Osteocyte (in vitro differentiated cells): Measurements from ENCODE around the gene PACS2. TPM values are rescaled to one million over a fixed set of nuclear protein-coding genes. Genes with fewer than 3 reads are reported as not detected.

ENCODE experiments used
- DNase-seq: peaks from one replicate; pipeline ENCODE4 v3.0.0; 2021; ENCODE audit warnings: mixed read lengths; ENCODE audit not compliant: unreplicated experiment; ENCODE audit errors: extremely low spot score
- H3K27ac Mint-ChIP-seq: one replicate; pipeline ENCODE4 v1.8.0; 2021; ENCODE audit warnings: mild to moderate bottlenecking, mixed read lengths; ENCODE audit not compliant: unreplicated experiment
- H3K27me3 Mint-ChIP-seq: one replicate; pipeline ENCODE4 v1.8.0; 2021; ENCODE audit warnings: mixed read lengths; ENCODE audit not compliant: unreplicated experiment
- H3K36me3 Mint-ChIP-seq: one replicate; pipeline ENCODE4 v1.8.0; 2021; ENCODE audit warnings: mixed read lengths; ENCODE audit not compliant: unreplicated experiment
- H3K4me1 Mint-ChIP-seq: one replicate; pipeline ENCODE4 v1.8.0; 2021; ENCODE audit warnings: mixed read lengths; ENCODE audit not compliant: unreplicated experiment
- H3K4me3 Mint-ChIP-seq: one replicate; pipeline ENCODE4 v1.8.0; 2021; ENCODE audit warnings: mild to moderate bottlenecking, moderate library complexity, mixed read lengths; ENCODE audit not compliant: unreplicated experiment
- H3K9me3 Mint-ChIP-seq: one replicate; pipeline ENCODE4 v1.8.0; 2021; ENCODE audit warnings: mixed read lengths; ENCODE audit not compliant: unreplicated experiment
- total RNA-seq: library from RNA; stranded (reverse); gene quantifications from 2 replicates; pipeline ENCODE4 v1.2.1, GENCODE V29; 2021
- TF ChIP-seq, protein P1 (sequence below): fragments of 200-600 bp; sonication (generic); IDR thresholded peaks from 2 replicates; pipeline ENCODE4 v1.5.0; 2021; ENCODE audit warnings: antibody characterized with exemption, mild to moderate bottlenecking, moderate library complexity

Gene PACS2
- total RNA-seq, 1 donor from 2014 or later: 115 TPM

GRCh38 chr14:105384605-105385321 lies 70.2 kb downstream of the PACS2 start:
- H3K36me3 Mint-ChIP-seq: peaks cover 15% of the 10 kb centered on the region

GRCh38 chr14:105385322-105385637 lies 70.7 kb downstream of the PACS2 start:
- H3K27me3 Mint-ChIP-seq: no peaks in the 10 kb centered on the region
- no peak overlapping the region for H3K27ac Mint-ChIP-seq
- H3K4me3 Mint-ChIP-seq: no peak overlapping the region
- TF ChIP-seq, protein P1, sequence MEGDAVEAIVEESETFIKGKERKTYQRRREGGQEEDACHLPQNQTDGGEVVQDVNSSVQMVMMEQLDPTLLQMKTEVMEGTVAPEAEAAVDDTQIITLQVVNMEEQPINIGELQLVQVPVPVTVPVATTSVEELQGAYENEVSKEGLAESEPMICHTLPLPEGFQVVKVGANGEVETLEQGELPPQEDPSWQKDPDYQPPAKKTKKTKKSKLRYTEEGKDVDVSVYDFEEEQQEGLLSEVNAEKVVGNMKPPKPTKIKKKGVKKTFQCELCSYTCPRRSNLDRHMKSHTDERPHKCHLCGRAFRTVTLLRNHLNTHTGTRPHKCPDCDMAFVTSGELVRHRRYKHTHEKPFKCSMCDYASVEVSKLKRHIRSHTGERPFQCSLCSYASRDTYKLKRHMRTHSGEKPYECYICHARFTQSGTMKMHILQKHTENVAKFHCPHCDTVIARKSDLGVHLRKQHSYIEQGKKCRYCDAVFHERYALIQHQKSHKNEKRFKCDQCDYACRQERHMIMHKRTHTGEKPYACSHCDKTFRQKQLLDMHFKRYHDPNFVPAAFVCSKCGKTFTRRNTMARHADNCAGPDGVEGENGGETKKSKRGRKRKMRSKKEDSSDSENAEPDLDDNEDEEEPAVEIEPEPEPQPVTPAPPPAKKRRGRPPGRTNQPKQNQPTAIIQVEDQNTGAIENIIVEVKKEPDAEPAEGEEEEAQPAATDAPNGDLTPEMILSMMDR: no peak
- H3K9me3 Mint-ChIP-seq: no peaks in the 10 kb centered on the region
- DNase-seq: no peak
- peaks cover 15% of the 10 kb centered on the region for H3K36me3 Mint-ChIP-seq
- H3K4me1 Mint-ChIP-seq: no peaks in the 10 kb centered on the region

More at GRCh38 chr14:105384605-105385321, 70.2 kb downstream of the PACS2 start:
- no peaks in the 10 kb centered on the region for H3K9me3 Mint-ChIP-seq
- no peak for DNase-seq
- H3K27me3 Mint-ChIP-seq: no peaks in the 10 kb centered on the region
- H3K4me1 Mint-ChIP-seq: no peaks in the 10 kb centered on the region
- TF ChIP-seq, protein P1: no peak
- no peak overlapping the region for H3K27ac Mint-ChIP-seq
- no peak overlapping the region for H3K4me3 Mint-ChIP-seq

- TF ChIP-seq, protein P1: no peak
- Mint-ChIP-seq H3K36me3 (peaks cover 15% of the 10 kb centered on the region), H3K4me3 (no peak overlapping the region), H3K27ac (no peak overlapping the region), H3K9me3 (no peaks in the 10 kb centered on the region), H3K4me1 (no peaks in the 10 kb centered on the region), H3K27me3 (no peaks in the 10 kb centered on the region)
- no peak for DNase-seq
These were observed 71.3 kb downstream of the PACS2 start for GRCh38 chr14:105385698-105386365.

DNA sequence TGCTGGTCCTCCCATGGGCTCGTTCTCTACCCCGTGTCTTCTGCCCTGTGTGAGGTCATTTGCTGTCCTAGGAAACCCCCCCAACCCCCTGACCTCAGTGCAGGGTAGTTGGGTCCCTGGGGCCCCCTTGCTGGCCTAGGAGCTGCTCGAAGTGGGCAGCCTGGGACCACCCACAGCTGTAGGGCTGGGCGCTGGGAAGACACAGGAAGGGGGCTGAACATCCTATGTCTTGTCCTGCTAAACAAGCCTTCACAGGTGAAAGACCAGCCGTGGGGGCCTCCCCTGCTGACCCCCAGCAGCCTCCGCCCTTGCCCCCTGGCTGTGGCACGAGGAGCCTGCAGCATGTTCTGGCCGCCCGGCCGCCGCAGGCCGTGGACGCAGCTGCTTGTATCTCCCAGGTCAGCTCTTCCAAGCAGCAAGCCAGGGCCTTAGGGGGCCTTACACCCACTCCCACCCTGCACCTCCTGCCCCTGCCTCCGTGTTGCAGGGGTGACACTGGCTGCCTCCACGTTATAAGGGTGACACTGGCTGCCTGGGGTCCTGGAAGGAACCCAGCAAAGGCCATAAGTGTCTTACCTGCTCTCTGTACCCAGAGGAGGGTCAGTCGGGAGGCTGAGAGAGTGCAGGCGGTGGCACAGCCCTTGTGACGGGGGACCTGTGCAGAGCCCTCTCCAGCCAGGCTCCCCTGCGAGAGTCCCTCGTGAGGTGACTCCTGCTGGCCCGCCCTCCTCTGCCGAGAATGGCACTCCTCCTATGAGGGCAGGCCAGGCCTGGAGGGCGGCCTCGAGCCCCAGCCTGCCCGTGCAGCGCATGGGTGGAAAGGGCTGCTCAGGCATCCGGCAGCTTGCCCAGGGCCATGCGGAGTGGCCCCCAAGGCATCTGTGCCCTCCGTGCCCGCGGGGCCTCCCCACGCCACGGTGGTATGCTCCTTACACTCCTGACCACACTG lies 72.3 kb downstream of the PACS2 start:
- no peak for DNase-seq
- Mint-ChIP-seq H3K4me1 (no peaks in the 10 kb centered on the region), H3K36me3 (peaks cover 15% of the 10 kb centered on the region), H3K27me3 (no peaks in the 10 kb centered on the region), H3K27ac (no peak overlapping the region), H3K9me3 (no peaks in the 10 kb centered on the region), H3K4me3 (no peak overlapping the region)
- TF ChIP-seq, protein P1: no peak
